PC-3 (cell line): ENCODE results near the gene TSSK2. TPM values are rescaled to one million over a fixed set of nuclear protein-coding genes. Genes with fewer than 3 reads are reported as not detected.

Source experiments
- ATAC-seq: fragments of 200-7000 bp; cut with Tn5 transposase; 2 replicates; pipeline ENCODE4 v1.9.1; 2020; ENCODE audit warnings: mild to moderate bottlenecking, moderate library complexity
- BruUV-seq: library from RNA; stranded (reverse); fragments of 400-500 nt; replicated peaks from 2 replicates; lab custom pipeline; 2021; lab: Mats Ljungman, UMichigan
- CTCF ChIA-PET: fragments of 300-600 bp; sonication (Branson Sonifier 250); formaldehyde crosslinking; loops from one replicate; lab custom pipeline; 2022; ENCODE audit warnings: antibody characterized with exemption; lab: Charles Lee
- POLR2A ChIA-PET: fragments of 300-600 bp; sonication (Branson Sonifier 250); formaldehyde crosslinking; loops from one replicate; lab custom pipeline; 2022; ENCODE audit warnings: antibody characterized with exemption; ENCODE audit not compliant: unreplicated experiment; lab: Charles Lee
- DNase-seq: peaks from one replicate; pipeline ENCODE4 v3.0.0-alpha.2; 2015
- H2AFZ ChIP-seq: fragments of 300-600 bp; sonication (generic); 2 replicates; pipeline ENCODE4 v1.6.0; 2016; ENCODE audit warnings: antibody characterized with exemption, low read length
- H3F3A ChIP-seq: fragments of 300-600 bp; sonication (generic); one replicate; pipeline ENCODE4 v1.6.0; 2017; ENCODE audit warnings: antibody characterized with exemption, low read length, control low read depth, mild to moderate bottlenecking; ENCODE audit not compliant: unreplicated experiment
- H3K27ac ChIP-seq: fragments of 300-600 bp; sonication (generic); 2 replicates; pipeline ENCODE4 v1.5.1; 2016; ENCODE audit warnings: mild to moderate bottlenecking, low read length
- H3K27me3 ChIP-seq: fragments of 300-600 bp; sonication (generic); 2 replicates; pipeline ENCODE4 v1.6.1; 2016; ENCODE audit warnings: low read length, mixed read lengths
- H3K36me3 ChIP-seq: fragments of 300-600 bp; sonication (generic); 2 replicates; pipeline ENCODE4 v1.6.1; 2016; ENCODE audit warnings: low read depth, mixed run types, low read length, mixed read lengths
- H3K4me1 ChIP-seq: fragments of 300-600 bp; sonication (generic); 2 replicates; pipeline ENCODE4 v1.5.1; 2016; ENCODE audit warnings: low read length; ENCODE audit not compliant: insufficient read depth
- H3K4me2 ChIP-seq: fragments of 300-600 bp; sonication (generic); 2 replicates; pipeline ENCODE4 v1.6.0; 2016; ENCODE audit warnings: low read length
- H3K4me3 ChIP-seq: fragments of 300-600 bp; sonication (generic); 2 replicates; pipeline ENCODE4 v1.5.1; 2016; ENCODE audit warnings: mild to moderate bottlenecking, low read length, mixed read lengths
- H3K79me2 ChIP-seq: fragments of 300-600 bp; sonication (generic); 2 replicates; pipeline ENCODE4 v1.6.1; 2017; ENCODE audit warnings: low read length, mixed read lengths
- H3K9ac ChIP-seq: fragments of 300-600 bp; sonication (generic); 2 replicates; pipeline ENCODE4 v1.6.0; 2016; ENCODE audit warnings: mild to moderate bottlenecking, low read length
- H3K9me2 ChIP-seq: fragments of 300-600 bp; sonication (generic); replicated peaks from 2 replicates; pipeline ENCODE4 v1.6.1; 2016; ENCODE audit warnings: mixed run types, low read length, mixed read lengths
- H3K9me3 ChIP-seq: fragments of 300-600 bp; sonication (generic); 2 replicates; pipeline ENCODE4 v1.6.1; 2016; ENCODE audit warnings: low read length, mixed read lengths
- H4K20me1 ChIP-seq: fragments of 300-600 bp; sonication (generic); 2 replicates; pipeline ENCODE4 v1.6.1; 2016; ENCODE audit warnings: low read length, mixed read lengths
- CTCF ChIP-seq: fragments of 300-600 bp; sonication (generic); conservative IDR thresholded peaks from 2 replicates; pipeline ENCODE4 v1.5.1; 2017; ENCODE audit warnings: antibody characterized with exemption, low read depth, mild to moderate bottlenecking, low read length
- EZH2 ChIP-seq: fragments of 300-600 bp; sonication (generic); IDR thresholded peaks from one replicate; pipeline ENCODE4 v1.6.1; 2017; ENCODE audit warnings: antibody characterized with exemption, mild to moderate bottlenecking, low read length; ENCODE audit not compliant: unreplicated experiment
- EZH2phosphoT487 ChIP-seq: fragments of 300-600 bp; sonication (generic); IDR thresholded peaks from 2 replicates; pipeline ENCODE4 v1.6.1; 2018; ENCODE audit warnings: mild to moderate bottlenecking, antibody characterized with exemption, low read length, borderline replicate concordance
- intact Hi-C: fragments of 100-400 bp; cut with micrococcal nuclease; formaldehyde crosslinking; loops from 2 replicates; pipeline ENCODE4 v1.9.0; 2023
- total RNA-seq: library from RNA; depleted of rRNA; stranded (reverse); fragments of >200 nt; gene quantifications from 2 replicates; pipeline ENCODE4 v1.2.3, GENCODE V29; 2014

The TSSK2 gene
- total RNA-seq, 1 experiment from 2014 or later, result not detected

DNA sequence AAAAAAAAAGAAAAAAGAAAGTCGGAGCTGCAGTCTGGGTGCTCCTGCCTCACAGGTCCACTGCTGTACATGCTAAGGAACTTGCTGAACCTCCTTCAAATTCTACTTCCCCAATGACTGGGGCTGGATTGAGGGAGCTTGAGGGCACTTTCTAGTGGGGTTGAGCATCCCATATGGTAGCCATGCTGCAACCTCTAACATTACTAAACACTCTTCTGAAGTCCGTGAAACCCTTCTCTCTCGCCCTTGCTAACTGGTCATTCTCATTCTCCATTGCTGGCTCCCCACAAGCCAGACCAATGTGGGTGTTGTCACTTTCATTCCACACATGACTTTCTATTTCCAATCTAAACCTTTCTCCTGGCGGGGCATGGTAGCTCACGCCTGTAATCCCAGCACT, 12.1 kb downstream of the TSSK2 start:
- H3K9me3 ChIP-seq, result no peaks in the 10 kb centered on the region
- H3K36me3 ChIP-seq, result peaks cover 6% of the 10 kb centered on the region; the same call in 1 of the 2 replicates
- no peak overlapping the region; the same call in 1 of the 2 replicates for H3K9ac ChIP-seq
- no peak overlapping the region for H3K27ac ChIP-seq
- H3K27me3 ChIP-seq, result no peaks in the 10 kb centered on the region
- BruUV-seq, result no TSS peak
- no peaks in the 10 kb centered on the region for H3F3A ChIP-seq
- DNase-seq, result no peak
- TF ChIP-seq EZH2phosphoT487, result no peak
- TF ChIP-seq EZH2, result no peak
- no peak for TF ChIP-seq CTCF
- no peaks in the 10 kb centered on the region for H3K9me2 ChIP-seq
- H4K20me1 ChIP-seq, result no peaks in the 10 kb centered on the region
- ATAC-seq, result no peak
- H3K4me2 ChIP-seq, result peak overlapping the region; percentile 98
- H2AFZ ChIP-seq, result no peak overlapping the region
- intact Hi-C loops, result no loop called here
- POLR2A ChIA-PET, result interaction anchor here (1.1 kb wide), 1 partner anchor 30 kb away, joined by 3 read pairs; no protein-coding TSS in a partner anchor
- CTCF ChIA-PET, result no interaction called here
- peaks cover 18% of the 10 kb centered on the region for H3K79me2 ChIP-seq
- no peaks in the 10 kb centered on the region for H3K4me1 ChIP-seq
- H3K4me3 ChIP-seq, result peak overlapping the region; percentile 100

DNA sequence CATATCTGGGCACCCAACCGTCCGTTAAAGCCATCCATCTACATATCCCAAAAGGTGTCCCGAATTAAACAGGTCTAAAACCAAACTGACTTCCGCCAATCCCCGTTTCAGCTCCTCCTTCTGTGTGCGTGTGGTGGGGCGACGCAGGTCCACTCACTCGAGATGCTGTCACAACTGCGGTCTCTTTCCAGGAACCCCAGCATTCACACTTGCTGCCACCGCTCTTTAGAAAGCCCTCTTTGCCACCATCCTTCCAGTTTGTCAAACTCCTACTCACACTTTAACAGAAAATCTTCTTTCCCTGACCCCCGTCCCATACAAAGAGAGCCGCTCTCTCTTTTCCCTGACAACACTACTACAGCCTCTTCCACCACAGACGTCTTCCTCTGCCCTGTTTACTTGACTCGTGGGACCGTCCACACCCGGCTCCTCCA, 12.9 kb downstream of the TSSK2 start:
- Histone ChIP-seq H4K20me1 (no peaks in the 10 kb centered on the region), H3K9ac (peak overlapping the region; percentile 95), H3K4me2 (peak overlapping the region; percentile 98), H3F3A (no peaks in the 10 kb centered on the region), H3K9me3 (no peaks in the 10 kb centered on the region), H3K4me1 (no peaks in the 10 kb centered on the region), H3K27me3 (no peaks in the 10 kb centered on the region), H3K4me3 (peak overlapping the region; percentile 100), H3K27ac (0 out of 2 replicates have a peak overlapping the region, but pooled peaks have one; percentile 9), H3K36me3 (peaks cover 6% of the 10 kb centered on the region; the same call in 1 of the 2 replicates), H2AFZ (peak overlapping the region; percentile 73), H3K9me2 (no peaks in the 10 kb centered on the region), H3K79me2 (peaks cover 18% of the 10 kb centered on the region)
- intact Hi-C loops, result loop anchor here (2.0 kb wide), 1 partner anchor 35 kb away; the partner anchor contains the start of gene SLC25A1
- TF ChIP-seq EZH2 (no peak), EZH2phosphoT487 (no peak), CTCF (no peak)
- DNase-seq, result no peak
- ATAC-seq, result peak; percentile 39
- TSS peak; percentile 69 for BruUV-seq
- ChIA-PET POLR2A (interaction anchor here (1.1 kb wide), 1 partner anchor 29 kb away, joined by 3 read pairs; no protein-coding TSS in a partner anchor), CTCF (interaction anchor here (0.5 to 1.1 kb wide), 3 partner anchors 8 to 486 kb away, joined by 3 to 4 read pairs (median 3); no protein-coding TSS in a partner anchor)
